Stomach (tissue), 4 donors: ENCODE data around the gene SMCHD1.

ENCODE experiments used
- EP300 ChIP-seq: sonication (generic); formaldehyde crosslinking; IDR thresholded peaks from one replicate; pipeline ENCODE4 v1.6.1; 2017; ENCODE audit warnings: antibody characterized with exemption
- POLR2A ChIP-seq, 4 donors: fragments of 450-650 bp; IDR thresholded peaks; one replicate each; pipeline ENCODE4 v1.6.1; 2016; ENCODE audit warnings: antibody characterized with exemption in 4 of 4, control low read depth in 2 of 4, mild to moderate bottlenecking in 1 of 4, moderate library complexity in 1 of 4
- POLR2AphosphoS5 ChIP-seq, 3 donors: sonication (generic); formaldehyde crosslinking; IDR thresholded peaks; one replicate each; pipeline ENCODE4 v1.6.1; 2016; ENCODE audit warnings: antibody characterized with exemption in 3 of 3
- TF ChIP-seq, protein P1 (sequence below), 7 experiments: fragments of 450-650 bp in 4 of 7; fragments of 200-600 bp in 3 of 7; sonication (generic) in 3 of 7; IDR thresholded peaks; one replicate each; pipeline ENCODE4 v1.5.1; 2016 to 2019; ENCODE audit warnings: antibody characterized with exemption in 7 of 7, control low read depth in 2 of 7, mild to moderate bottlenecking in 1 of 7

DNA sequence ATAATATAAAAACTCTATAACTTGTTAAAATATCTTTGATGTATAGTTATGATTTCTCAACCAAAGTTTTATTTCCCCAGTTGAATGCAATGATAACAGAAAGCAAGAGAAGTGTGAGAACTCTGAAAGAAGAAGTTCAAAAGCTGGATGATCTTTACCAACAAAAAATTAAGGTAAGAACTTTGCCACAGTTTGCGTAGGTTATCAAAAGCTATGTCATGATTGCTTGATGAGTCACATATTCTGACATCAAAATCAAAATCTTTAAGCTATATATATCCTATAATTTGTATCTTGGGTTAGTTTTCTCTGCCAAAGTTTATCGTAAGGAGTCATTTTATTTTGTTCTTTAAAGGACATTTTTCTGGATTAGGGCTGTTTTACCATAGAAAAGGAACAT lies 49.2 kb upstream of the SMCHD1 start:
- TF ChIP-seq, protein P1, sequence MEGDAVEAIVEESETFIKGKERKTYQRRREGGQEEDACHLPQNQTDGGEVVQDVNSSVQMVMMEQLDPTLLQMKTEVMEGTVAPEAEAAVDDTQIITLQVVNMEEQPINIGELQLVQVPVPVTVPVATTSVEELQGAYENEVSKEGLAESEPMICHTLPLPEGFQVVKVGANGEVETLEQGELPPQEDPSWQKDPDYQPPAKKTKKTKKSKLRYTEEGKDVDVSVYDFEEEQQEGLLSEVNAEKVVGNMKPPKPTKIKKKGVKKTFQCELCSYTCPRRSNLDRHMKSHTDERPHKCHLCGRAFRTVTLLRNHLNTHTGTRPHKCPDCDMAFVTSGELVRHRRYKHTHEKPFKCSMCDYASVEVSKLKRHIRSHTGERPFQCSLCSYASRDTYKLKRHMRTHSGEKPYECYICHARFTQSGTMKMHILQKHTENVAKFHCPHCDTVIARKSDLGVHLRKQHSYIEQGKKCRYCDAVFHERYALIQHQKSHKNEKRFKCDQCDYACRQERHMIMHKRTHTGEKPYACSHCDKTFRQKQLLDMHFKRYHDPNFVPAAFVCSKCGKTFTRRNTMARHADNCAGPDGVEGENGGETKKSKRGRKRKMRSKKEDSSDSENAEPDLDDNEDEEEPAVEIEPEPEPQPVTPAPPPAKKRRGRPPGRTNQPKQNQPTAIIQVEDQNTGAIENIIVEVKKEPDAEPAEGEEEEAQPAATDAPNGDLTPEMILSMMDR (IDR thresholded peaks at IDR 0.05): no peak
- TF ChIP-seq POLR2A (IDR thresholded peaks at IDR 0.05) (no peak), EP300 (no peak), POLR2AphosphoS5 (IDR thresholded peaks at IDR 0.05) (no peak)
